HepG2 (cell line): ENCODE data around the gene TMEM131.

ENCODE experiments used
- KAT7 ChIP-seq: IDR thresholded peaks from 2 replicates; pipeline ENCODE4 v1.6.1; 2018; ENCODE audit warnings: borderline replicate concordance, missing compliant biosample characterization
- NPAS2 ChIP-seq: sonication (generic); formaldehyde crosslinking; IDR thresholded peaks from 2 replicates; pipeline ENCODE4 v1.8.0; 2022; ENCODE audit warnings: mild to moderate bottlenecking, missing genetic modification reagents, borderline replicate concordance
- TF ChIP-seq, protein P1 (sequence below): fragments of 450-650 bp; IDR thresholded peaks from 2 replicates; pipeline ENCODE4 v1.6.1; 2017; ENCODE audit warnings: mild to moderate bottlenecking

DNA sequence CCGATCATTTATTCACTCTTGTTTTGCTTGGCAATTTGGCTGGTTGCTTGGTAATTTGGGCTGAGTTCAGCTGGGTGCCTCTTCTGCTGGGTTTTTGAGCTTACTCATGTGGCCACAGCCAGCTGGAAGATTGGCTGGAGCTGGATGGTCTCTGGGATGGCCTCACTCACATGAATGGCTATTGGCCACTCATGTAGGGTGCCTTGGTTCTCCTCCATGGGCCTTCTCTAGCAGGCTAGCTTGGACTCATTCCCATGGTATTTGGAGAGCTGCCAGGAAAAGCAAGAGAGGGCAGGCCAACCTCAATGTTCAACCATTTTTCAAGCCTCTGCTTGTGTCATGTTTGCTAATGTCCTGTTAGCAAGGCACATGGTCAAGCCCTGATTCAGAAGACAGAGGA, 265.5 kb downstream of the TMEM131 start:
- no peak for TF ChIP-seq KAT7 (CRISPR knock-in tag)
- TF ChIP-seq, protein P1, sequence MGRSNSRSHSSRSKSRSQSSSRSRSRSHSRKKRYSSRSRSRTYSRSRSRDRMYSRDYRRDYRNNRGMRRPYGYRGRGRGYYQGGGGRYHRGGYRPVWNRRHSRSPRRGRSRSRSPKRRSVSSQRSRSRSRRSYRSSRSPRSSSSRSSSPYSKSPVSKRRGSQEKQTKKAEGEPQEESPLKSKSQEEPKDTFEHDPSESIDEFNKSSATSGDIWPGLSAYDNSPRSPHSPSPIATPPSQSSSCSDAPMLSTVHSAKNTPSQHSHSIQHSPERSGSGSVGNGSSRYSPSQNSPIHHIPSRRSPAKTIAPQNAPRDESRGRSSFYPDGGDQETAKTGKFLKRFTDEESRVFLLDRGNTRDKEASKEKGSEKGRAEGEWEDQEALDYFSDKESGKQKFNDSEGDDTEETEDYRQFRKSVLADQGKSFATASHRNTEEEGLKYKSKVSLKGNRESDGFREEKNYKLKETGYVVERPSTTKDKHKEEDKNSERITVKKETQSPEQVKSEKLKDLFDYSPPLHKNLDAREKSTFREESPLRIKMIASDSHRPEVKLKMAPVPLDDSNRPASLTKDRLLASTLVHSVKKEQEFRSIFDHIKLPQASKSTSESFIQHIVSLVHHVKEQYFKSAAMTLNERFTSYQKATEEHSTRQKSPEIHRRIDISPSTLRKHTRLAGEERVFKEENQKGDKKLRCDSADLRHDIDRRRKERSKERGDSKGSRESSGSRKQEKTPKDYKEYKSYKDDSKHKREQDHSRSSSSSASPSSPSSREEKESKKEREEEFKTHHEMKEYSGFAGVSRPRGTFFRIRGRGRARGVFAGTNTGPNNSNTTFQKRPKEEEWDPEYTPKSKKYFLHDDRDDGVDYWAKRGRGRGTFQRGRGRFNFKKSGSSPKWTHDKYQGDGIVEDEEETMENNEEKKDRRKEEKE: no peak
- TF ChIP-seq NPAS2 (CRISPR knock-in tag): no peak
